ENCODE results near the gene ST7.

ST7 gene

DNA sequence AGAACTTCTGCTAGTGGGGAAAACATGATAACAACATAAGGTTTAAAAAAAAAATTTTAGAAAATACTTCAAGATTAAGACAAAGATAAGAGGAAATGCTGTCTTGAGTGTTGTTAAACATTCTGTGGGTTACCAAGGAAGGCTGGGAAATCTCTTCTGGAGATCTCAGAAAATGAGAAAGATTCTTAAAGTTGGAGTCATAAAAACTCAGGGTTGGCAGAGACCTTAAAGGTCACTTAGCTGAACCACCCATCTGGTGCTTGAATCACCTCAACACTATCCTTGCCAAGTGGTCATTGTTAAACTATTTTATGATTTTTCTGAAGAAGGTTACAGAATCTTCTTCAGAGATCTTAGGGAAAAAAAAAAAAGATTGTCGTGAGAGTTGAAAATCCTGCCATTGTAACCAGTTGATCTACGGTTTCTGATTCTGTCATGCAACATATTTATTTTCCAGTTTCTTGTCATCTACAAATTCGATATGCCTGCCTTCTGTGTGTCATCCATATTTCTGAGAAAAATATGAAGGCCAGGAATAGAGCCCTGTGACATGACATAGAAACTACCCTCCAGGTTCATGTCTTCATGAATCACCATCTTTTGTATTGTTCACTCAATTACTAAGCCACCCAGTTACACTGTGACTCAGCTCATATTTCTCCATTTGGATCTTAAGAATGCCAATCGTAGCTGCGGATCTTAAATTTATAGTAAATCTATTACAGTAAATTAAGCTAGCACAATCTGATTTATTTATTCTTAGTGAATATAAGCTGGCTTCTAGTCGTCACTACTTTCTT, 179.2 kb downstream of the ST7 start:
- DNase-seq: no peak

DNA sequence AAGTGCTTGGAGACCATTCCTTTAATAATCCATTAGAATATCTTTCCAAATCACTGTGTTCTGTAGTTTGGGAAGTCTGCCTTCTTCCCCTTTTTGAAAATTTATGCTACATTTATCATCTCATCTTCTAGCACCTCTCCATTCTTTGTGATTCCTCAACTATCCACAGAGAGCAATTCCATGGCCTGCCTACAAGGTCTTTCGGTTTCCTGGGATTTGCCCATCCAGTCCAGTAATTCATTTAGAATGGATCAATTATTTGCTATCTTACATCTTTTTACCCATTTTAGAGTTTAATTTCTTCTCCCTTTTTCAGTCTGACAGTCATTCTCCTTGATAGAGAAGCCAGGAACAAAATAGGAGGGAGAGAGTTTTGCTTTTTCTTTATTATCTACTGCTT, 179.8 kb downstream of the ST7 start:
- DNase-seq: no peak

DNA sequence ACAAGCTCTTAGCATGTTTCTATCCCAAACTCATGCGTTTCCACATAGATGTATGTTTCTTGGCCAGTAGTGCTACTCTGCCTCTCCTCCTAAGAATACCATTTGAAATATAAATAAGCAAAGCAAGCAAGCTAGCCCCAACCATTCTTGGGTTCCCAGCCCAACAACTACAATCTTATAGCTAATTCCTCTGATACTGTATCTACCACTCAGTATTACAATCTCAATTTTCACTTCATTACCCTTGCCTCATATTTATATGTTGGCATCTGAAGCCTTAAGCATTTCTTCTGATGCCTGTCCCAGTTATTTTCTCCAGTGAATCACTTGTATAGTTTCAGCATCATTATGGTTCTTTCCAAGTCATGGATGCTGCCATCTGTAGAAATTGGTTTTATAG, 181.1 kb downstream of the ST7 start:
- DNase-seq: no peak

DNA sequence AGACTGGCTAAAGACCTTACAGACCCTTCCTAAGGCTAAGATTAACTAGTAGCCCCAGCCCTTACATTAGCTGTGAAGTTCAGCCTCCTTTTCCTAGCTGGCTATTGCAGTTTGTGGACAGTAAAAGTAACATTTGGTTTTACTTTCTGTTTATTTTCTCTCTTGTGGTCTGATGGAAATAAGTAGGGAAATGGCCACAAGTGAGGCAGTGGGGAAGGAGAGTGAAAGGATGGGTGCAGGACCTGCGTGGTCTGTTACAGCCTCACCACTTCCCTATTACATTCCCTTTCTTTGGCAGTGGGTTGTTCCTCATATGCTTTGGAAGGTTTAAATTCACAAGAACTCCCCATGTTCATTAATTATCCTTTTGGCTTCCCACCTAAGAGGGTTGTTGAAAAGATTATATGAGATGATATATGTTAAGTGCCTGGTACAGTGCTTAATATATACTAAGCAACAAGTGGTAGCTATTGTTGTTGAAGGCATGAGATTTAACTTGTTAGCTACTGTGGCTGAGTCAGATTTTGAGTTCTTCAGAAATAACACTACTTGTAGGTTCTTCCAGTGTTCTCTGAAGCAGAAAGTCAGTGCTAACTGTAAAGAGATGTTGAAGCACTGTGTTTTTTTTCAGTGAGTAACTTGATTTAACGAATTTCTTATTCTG, 181.7 kb downstream of the ST7 start:
- peak; percentile 21 to 59 (median 50) for DNase-seq

DNA sequence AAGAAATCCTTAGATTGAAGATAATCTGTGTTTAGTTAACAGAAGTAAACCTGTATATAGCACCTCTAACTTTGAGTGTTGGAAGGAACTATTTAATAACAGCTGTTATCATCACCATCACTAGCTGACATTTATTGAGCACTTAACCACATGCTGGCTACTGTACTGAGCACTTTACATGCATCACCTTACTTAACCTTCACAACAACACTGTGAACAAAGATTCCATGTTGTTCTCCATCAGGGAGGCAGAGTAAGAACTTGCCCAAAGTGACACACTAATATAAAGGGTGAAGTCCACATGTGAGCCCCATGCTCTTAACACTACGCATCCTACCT, 182.2 kb downstream of the ST7 start:
- DNase-seq: no peak

DNA sequence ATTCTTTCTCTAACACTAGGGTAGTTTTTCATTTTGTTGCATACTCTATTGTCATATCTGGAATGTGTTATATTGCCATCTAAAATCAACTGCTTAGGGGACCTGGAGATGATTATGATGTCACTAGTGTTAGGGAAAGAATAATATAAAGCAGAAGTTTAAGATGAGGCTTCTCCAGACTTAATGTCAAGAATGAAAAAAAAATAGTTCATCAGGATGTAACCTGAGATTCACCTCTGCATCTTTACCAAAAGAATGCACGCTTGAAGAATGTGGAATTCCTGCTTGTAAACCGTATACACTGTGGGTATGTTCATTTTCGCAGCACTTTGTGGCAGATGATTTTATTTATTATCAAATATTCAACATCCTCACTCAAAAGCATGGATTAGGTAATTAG, 184.6 kb downstream of the ST7 start:
- no peak for DNase-seq

DNA sequence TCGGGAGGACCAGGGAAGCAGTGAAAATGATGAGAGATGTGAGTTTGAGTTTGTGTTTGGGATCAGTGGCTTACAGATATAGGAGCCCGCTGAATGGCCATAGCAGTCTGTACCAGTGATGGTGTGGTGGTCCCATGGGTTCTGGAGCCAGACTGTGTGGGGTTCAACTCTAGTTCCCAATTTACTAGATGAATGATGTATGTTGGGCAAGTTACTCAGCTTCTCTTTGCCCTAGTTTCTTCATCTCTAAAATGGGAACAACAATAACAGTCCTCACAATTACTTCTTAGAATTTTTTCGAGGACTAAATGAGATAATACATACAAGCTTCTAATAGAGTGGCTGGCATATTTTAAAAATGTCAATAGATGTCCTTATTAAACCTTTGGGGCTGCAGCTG, 185.2 kb downstream of the ST7 start:
- peak in 1 of 4 experiments; percentile 38 for DNase-seq

DNA sequence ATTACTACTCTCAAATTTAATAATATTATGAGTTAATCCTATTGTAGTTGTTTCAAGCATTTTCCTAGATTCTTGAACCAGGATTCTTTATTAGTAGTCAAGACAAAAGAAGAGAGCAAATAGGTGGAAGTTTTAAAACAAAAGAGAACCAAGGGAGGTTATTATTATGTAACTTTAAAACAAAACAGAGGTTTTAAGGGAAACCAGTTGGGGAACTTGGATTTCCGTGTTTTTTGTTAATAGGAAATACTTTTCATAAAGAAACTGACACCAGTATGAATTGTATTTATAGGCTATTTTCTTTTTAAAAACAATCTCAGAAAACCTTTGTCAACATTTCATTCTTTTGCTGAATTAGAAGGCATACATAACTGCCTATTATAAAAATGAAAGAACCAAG, 185.7 kb downstream of the ST7 start:
- DNase-seq: peak in 2 of 4 experiments; percentile 48 to 69

DNA sequence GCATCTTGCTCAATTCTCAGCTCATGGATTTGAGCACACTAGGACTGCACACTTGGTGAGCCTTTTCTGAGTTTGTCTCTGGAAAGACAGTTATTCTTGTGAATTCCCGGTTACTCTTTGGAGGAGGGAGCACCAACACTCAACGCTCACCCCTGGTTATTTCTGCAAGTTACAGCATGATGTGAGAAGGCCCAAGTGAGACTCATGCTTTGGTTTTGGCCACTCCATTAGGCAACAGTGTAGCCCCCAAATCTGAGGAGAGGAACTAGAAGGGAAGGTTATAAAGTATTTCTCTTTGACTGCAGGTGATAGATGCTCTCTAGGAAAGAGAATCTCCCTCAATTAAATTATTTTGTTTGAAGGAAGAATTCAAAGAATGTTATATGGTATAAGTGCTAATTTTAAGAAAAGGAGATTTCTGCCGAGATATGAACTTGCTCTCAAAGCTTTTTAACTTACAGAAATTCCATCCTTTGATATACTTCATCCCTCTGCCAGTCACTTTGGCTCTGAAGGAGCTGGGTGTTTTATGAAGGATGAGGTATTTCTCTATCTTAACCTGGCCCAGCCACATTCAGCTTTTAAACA, 186.2 kb downstream of the ST7 start:
- no peak for DNase-seq

DNA sequence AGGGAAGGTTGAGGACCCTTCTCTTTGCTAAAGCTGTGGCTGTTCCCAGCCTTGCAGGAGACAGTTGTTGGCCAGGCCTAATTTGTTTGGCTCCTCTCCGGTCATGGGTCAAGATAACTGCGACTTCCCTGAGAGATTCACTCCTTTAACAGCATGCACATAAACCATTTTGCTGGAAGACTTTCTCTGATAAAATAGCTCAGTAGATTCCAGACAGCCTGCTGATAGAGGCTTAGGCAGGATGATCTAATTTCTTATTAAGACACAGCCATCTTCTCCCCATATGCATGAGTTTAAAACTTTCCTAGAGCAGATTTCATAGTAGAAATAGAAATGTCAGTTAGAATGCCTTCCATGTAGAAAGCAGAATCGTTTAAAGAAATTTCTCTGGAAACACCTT, 187.6 kb downstream of the ST7 start:
- DNase-seq: no peak

DNA sequence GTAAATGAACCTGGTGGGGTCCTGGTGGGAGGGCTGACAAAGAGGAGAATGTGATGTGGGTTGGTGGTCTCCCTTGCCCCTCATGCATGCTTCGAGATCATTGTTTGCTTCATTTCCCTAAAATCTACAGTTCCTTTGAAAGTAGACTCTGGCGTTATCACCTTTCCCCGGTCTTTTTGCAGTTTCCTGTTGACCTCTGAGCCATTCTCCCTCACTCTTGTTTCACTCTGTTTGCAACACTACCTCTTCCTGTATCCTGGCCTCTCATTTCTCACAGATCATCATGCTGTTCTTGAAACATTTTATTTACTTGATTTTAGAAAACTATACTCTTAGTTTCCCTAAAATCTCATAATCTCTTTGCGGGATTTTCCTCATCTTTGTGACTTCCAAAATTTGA, 189.8 kb downstream of the ST7 start:
- no peak for DNase-seq

DNA sequence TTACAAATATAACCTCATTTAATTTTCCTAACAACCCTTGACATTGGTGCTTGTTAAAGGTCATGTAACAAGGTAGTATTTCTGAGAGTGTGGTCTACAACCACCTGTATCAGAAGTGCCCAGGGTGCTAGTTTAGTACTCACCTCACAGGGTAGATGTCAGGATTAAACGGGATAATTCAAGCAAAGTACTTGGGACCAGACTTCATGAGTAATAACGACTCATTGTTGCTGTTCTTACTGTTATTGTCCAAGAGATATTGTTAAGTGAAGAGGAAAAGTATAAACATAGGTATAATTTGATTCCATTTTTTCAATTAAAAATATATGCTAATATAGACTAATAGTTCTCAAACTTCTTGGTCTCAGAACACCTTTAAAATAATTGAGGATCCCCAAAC, 190.3 kb downstream of the ST7 start:
- DNase-seq: no peak

DNA sequence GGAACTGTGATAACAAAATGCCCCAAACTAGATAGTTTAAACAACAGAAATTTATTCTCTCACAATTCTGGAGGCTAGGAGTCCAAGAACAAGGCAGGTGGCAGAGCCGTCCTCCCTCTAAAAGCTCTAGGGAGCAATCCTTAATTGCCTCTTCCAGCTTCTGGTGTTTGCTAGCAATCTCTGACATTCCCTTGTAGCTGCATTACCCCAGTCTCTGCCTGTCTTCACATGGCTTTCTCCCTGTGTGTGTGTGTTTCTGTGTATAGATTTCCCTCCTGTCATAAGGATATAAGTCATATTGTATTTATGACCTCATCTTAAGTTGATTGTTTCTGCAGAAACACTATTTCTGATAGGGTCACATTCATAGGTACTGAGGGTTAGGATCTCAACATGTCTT, 192.0 kb downstream of the ST7 start:
- no peak for DNase-seq

DNA sequence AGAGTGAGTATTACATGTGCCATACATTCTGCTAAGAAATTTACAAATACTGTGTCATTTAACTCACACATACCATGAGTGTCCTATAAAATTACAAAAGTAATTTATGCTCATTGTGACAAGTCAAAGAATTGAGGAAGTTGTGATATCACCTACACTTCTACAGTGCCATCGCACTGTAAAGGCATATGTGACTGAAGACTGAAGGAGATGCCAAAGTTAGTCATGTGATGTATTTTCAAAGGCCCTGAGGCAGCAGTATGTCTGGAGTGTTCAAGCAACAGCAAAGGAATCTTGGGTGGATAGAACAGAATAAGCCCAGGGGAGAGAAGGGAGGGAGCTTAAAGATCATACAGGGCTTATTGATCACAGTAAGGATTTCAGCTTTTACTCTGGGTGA, 192.8 kb downstream of the ST7 start:
- peak in 3 of 4 experiments; percentile 17 to 52 (median 37) for DNase-seq

DNA sequence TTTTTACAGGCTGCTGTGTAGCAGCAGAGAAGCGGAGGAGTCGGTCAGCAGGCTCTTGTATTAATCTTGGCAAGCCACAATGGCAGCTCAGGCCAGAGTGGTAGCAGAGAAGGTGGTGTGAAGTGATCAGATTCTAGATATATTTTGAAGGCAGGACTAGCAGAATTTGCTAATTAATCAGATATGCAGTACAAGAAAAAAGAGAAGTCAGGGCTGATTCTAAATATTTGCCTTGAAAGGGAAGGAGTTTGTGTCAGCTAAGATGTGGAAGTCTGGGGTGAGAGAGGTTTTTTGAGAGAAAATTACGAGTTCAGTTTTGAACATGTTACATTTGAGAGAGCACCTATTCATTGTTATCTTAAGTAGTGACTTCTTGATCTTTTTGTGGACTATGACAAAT, 193.2 kb downstream of the ST7 start:
- DNase-seq: peak in 2 of 4 experiments; percentile 58 to 63

DNA sequence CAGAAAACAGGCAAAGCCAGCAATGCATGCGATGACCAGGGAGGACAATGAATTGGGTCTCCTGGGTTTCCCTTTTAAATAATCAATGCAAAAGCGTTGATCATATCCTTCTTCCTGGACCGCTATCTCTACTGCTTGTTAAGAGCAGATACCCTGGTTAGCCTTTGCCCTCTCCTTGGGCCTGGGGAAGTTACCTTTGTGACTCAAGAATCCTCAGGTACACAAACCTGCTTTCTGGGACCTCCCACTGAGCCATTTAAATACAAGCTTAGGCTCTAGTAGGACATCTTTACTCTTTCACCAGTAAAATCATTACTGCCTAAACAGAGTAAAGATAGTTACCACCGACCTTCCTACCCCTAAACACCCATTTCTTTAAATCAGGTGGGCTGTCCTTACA, 195.7 kb downstream of the ST7 start:
- no peak for DNase-seq

DNA sequence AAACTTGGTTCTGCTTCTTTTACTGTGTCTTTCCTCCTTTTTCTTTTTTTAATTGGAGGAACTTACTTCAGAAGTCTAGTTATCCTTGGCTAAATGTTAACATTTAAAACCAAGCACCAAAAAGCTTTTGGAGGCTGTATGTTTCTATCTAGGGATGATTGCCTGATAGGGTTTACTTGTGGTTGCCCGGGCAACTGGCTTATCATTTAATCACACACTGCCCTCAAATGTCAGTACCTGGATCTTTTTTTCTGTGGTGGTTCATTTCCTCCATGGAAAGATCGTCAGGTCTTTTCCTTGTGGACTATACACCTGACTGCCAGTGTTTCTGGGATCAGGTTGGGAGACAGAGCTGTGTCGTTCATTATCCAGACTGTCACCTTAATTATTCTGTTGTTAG, 196.4 kb downstream of the ST7 start:
- no peak for DNase-seq

DNA sequence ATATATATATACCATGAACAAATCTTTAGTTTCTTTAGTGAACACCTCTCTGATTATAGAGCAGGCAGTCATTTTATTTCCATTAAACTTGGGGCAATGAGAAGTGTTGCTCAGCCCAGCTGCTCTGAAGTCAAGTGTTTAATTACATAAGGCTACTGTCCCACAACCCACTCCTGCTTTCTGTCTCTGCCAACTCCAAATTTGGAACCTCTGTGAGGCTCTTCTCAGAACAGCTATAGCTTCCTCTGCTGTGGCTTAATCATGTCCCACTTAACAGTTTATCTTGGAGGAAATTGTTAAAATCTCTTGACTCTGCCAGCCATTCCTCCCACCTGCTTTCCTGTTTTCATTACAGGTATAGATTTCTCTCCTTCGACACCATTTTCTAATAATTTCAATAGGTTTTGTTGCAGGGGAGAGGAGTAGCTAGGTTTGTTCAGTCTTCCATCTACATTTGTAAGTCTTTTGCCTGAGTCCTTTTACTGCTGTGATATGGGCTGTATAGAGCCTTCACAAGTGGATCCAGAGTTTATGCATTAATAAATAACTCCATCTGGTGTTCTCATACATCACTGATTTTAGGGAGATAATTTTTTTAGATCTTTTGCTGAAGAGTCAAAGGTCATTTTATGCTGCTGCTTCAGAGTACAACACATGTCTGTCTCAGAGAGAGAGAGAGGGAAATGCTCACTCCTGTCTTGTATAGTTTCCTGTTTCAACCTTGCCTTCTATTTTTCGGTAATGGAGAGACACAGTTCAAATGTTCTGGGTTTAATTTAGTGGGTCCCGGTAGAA, 199.1 kb downstream of the ST7 start:
- DNase-seq: peak in 1 of 4 experiments; percentile 23

DNA sequence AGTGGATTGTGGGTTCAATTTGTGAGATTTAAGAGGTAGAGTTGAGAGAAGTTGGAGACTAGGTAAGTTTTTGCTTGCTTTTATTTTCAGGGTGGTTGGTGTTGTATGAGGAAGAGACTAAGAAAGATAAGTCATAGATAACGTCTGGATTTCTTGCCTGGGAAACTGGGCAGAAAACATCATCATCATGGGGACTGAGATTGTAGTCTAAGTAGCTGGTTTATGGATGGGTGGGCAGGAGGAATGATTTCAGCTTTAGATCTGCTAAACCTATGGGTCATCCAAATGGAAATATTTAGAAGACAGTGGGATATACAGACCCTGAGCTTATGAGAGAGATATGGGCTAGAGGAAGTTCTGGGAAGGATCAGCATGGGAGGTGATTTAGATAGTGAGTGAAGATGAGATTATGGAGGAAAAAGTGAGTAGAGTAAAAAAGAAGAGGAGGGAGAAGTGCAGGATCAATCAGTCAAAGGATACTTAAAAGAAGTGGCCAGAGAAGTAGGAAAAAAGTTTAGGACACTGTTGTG, 199.8 kb downstream of the ST7 start:
- DNase-seq: no peak

DNA sequence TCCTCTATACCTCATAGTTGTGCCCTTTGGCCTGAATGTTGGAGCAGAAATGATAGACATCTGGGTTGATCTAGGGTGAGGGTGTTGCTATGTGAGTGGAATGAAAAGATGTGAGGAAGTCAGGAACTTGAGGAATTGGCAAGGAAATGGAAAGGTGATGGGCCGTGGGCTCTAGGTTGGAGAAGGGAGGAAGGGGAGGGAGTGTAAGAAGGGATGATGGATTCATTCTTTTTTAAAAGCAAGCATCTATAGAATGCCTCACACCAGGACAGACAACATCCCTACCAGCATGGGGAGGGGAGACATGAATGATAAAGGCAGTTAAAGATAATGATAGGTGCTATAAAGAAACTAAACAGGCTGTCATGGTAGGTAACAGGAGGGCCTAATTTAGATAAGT, 201.4 kb downstream of the ST7 start:
- no peak for DNase-seq

DNA sequence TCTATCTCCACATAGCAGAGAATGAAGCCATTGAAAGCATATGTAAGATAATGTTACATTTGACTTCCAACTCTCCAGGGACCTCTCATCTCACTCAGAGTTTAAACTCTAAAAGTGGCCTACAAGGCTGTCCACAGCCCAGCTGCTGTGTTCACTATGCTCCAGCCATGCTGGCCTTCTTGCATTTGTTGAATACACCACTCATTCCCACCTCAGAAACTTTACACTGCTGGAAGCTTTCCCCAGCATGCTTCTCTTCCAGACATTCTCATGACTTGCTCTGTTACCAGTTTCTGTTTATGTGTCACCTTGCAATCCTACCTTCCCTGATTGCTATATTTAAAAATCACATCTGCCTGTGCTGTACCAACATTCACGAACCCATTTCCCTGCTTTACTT, 202.4 kb downstream of the ST7 start:
- DNase-seq: no peak

DNA sequence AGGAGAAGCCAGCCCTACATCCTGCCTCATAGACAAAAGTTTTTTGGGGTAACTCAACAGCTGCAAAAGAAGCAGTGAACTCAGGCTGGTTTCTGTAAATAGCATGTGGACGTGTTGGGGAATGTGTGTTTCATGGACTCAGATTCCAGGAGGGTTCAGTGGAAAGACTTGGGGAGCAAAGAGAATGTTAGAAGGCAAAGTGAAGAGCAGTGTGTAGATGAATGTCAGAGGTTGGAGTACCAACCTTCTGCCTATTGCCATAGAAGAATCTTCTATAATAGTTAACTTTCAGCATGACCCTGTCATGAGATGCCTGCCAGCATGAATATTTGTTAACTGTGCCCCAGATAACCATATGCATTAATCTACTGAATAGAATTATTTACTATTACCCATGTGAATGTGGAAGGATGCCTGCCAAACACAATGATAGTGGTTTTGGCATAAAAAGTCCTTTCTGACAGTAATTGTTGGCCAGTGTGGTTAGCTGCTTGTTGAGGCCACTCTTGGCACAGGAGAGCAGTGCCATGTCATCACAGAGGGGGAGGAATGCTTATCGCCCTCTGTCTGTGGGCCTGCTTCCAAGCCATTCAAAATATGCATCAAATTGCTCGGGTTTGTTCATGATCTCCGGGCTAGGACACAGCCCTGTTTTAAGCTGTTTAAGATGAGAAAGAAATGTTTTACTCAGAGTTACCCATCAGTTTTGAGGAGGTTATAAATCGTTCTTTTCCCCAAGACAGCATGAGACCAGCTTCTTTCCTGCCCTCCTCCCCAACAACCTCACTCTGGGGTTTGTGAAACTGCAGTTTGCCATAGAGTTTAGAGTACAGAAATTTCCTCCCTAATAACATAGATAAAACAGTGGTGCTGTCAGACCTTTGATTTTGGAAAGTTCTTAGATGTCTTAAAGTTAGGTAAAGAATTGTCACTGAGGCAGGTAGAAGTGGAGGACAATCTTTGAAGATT, 204.2 kb downstream of the ST7 start:
- DNase-seq: peak in 2 of 4 experiments; percentile 14 to 26
